Breast epithelium (tissue), 4 donors: ENCODE data around the gene ASB10. TPM values are rescaled to one million over a fixed set of nuclear protein-coding genes. Genes with fewer than 3 reads are reported as not detected.
A peak's percentile ranks its signal among the peaks of the same experiment; 100 is the strongest.

ENCODE experiments used
- DNase-seq, 2 donors: peaks; one replicate each; pipeline ENCODE4 v3.0.0-alpha.2; 2019; ENCODE audit warnings: low spot score in 2 of 2
- H3K27ac ChIP-seq, 2 donors: fragments of 200-600 bp; sonication (generic) in 1 of 2; one replicate each; pipeline ENCODE4 v1.5.1; 2016 to 2019; ENCODE audit warnings: mild to moderate bottlenecking in 1 of 2
- H3K27me3 ChIP-seq, 2 donors: fragments of 200-600 bp; sonication (generic) in 1 of 2; one replicate each; pipeline versions ENCODE4 v1.5.1 to v1.6.0; 2017 to 2019; ENCODE audit warnings: control low read depth in 1 of 2, mild to moderate bottlenecking in 1 of 2
- H3K36me3 ChIP-seq: fragments of 200-600 bp; one replicate; pipeline ENCODE4 v1.5.1; 2019
- H3K4me1 ChIP-seq, 2 donors: fragments of 200-600 bp; sonication (generic); one replicate each; pipeline ENCODE4 v1.5.1; 2016 to 2019; ENCODE audit warnings: control low read depth in 1 of 2
- H3K4me3 ChIP-seq, 3 donors: fragments of 200-600 bp; sonication (generic); 1 replicate in 2 of 3; 2 replicates in 1 of 3; pipeline ENCODE4 v1.5.1; 2016 to 2019; ENCODE audit warnings: mild to moderate bottlenecking in 3 of 3, moderate library complexity in 2 of 3
- H3K9me3 ChIP-seq, 2 donors: fragments of 200-600 bp; sonication (generic) in 1 of 2; one replicate each; pipeline ENCODE4 v1.5.1; 2016 to 2019; ENCODE audit warnings: control low read depth in 1 of 2
- CTCF ChIP-seq, 3 donors: fragments of 450-650 bp; IDR thresholded peaks; one replicate each; pipeline ENCODE4 v1.5.1; 2016 to 2017; ENCODE audit warnings: antibody characterized with exemption in 3 of 3, mild to moderate bottlenecking in 3 of 3, moderate library complexity in 3 of 3
- POLR2A ChIP-seq: fragments of 450-650 bp; IDR thresholded peaks from one replicate; pipeline ENCODE4 v1.6.1; 2016; ENCODE audit warnings: antibody characterized with exemption, mild to moderate bottlenecking, moderate library complexity
- POLR2AphosphoS5 ChIP-seq, 3 donors: sonication (generic); formaldehyde crosslinking; IDR thresholded peaks; one replicate each; pipeline ENCODE4 v1.6.1; 2017; ENCODE audit warnings: antibody characterized with exemption in 3 of 3
- intact Hi-C: fragments of 100-400 bp; cut with DNase I; formaldehyde crosslinking; loops from one replicate; pipeline ENCODE4 v1.15.1; 2023; ENCODE audit warnings: low total_unique reads
- total RNA-seq, 3 donors: library from RNA; depleted of rRNA; stranded (reverse); fragments of >200 nt; gene quantifications; one replicate each; pipeline ENCODE4 v1.1.0, GENCODE V29; 2016

The ASB10 gene
- total RNA-seq, 3 donors from 2014 or later: not detected

GRCh38 chr7:151201751-151202150 is 14.7 kb upstream of the ASB10 start:
- H3K27me3 ChIP-seq: peaks cover 0 to 7% of the 10 kb centered on the region in 2 donors
- H3K36me3 ChIP-seq: no peaks in the 10 kb centered on the region

GRCh38 chr7:151201344-151201743 is 14.3 kb upstream of the ASB10 start:
- Histone ChIP-seq H3K27me3 (peaks cover 0 to 7% of the 10 kb centered on the region in 2 donors), H3K9me3 (no peaks in the 10 kb centered on the region), H3K4me1 (no peaks in the 10 kb centered on the region), H3K36me3 (no peaks in the 10 kb centered on the region), H3K27ac (no peak overlapping the region), H3K4me3 (no peak overlapping the region)
- DNase-seq: no peak
- intact Hi-C loops: no loop called here
- TF ChIP-seq CTCF (IDR thresholded peaks at IDR 0.05) (no peak), POLR2AphosphoS5 (IDR thresholded peaks at IDR 0.05) (no peak), POLR2A (no peak)

More at GRCh38 chr7:151201751-151202150, 14.7 kb upstream of the ASB10 start:
- H3K27ac ChIP-seq: no peak overlapping the region
- no peak for TF ChIP-seq POLR2A
- TF ChIP-seq POLR2AphosphoS5 (IDR thresholded peaks at IDR 0.05): no peak
- no peak for TF ChIP-seq CTCF (IDR thresholded peaks at IDR 0.05)
- no peak overlapping the region for H3K4me3 ChIP-seq
- DNase-seq: no peak
- intact Hi-C loops: no loop called here
- H3K4me1 ChIP-seq: no peaks in the 10 kb centered on the region
- H3K9me3 ChIP-seq: no peaks in the 10 kb centered on the region

- no peak overlapping the region for H3K27ac ChIP-seq
- no peaks in the 10 kb centered on the region for H3K9me3 ChIP-seq
- DNase-seq: no peak
- H3K4me3 ChIP-seq: peak overlapping the region in 1 of 3 donors; percentile 25
- TF ChIP-seq POLR2AphosphoS5 (IDR thresholded peaks at IDR 0.05) (no peak), POLR2A (no peak), CTCF (IDR thresholded peaks at IDR 0.05) (no peak)
- peaks cover 0 to under 1% of the 10 kb centered on the region in 2 donors for H3K27me3 ChIP-seq
- intact Hi-C loops: no loop called here
- no peaks in the 10 kb centered on the region for H3K4me1 ChIP-seq
- H3K36me3 ChIP-seq: no peaks in the 10 kb centered on the region
Observed at GRCh38 chr7:151198945-151199848, 12.1 kb upstream of the ASB10 start.

GRCh38 chr7:151197932-151198331 is 10.9 kb upstream of the ASB10 start:
- Histone ChIP-seq H3K4me1 (no peaks in the 10 kb centered on the region), H3K9me3 (no peaks in the 10 kb centered on the region), H3K27me3 (no peaks in the 10 kb centered on the region), H3K4me3 (no peak overlapping the region), H3K27ac (no peak overlapping the region), H3K36me3 (no peaks in the 10 kb centered on the region)
- DNase-seq: no peak
- intact Hi-C loops: no loop called here
- no peak for TF ChIP-seq POLR2AphosphoS5 (IDR thresholded peaks at IDR 0.05)
- TF ChIP-seq POLR2A: no peak
- no peak for TF ChIP-seq CTCF (IDR thresholded peaks at IDR 0.05)
